ENCODE data around the gene PNPLA4. TPM values are rescaled to one million over a fixed set of nuclear protein-coding genes. Genes with fewer than 3 reads are reported as not detected.

Gene PNPLA4
- total RNA-seq, 1 donor from 2014 or later = 11.4 TPM

- Histone ChIP-seq H3K27ac (no peak overlapping the region), H3K36me3 (peaks cover 8% of the 10 kb centered on the region), H3K9me3 (no peaks in the 10 kb centered on the region), H3K4me3 (no peak overlapping the region), H3K4me1 (no peaks in the 10 kb centered on the region), H3K27me3 (ENCODE audit: low read depth) (no peaks in the 10 kb centered on the region)
- no peak for TF ChIP-seq CTCF (IDR thresholded peaks at IDR 0.05)
- intact Hi-C loops (cut with DNase I) = no loop called here
- ATAC-seq (no peak), DNase-seq (no peak)
Observed at GRCh38 chrX:7921750-7922149, 5.5 kb downstream of the PNPLA4 start.

GRCh38 chrX:7908821-7909220 lies 18.4 kb downstream of the PNPLA4 start:
- DNase-seq (no peak), ATAC-seq (no peak)
- Histone ChIP-seq H3K27me3 (ENCODE audit: low read depth) (no peaks in the 10 kb centered on the region), H3K9me3 (no peaks in the 10 kb centered on the region), H3K27ac (no peak overlapping the region), H3K4me3 (no peak overlapping the region), H3K36me3 (no peaks in the 10 kb centered on the region), H3K4me1 (no peaks in the 10 kb centered on the region)
- no peak for TF ChIP-seq CTCF (IDR thresholded peaks at IDR 0.05)
- intact Hi-C loops (cut with DNase I) = no loop called here

- Histone ChIP-seq H3K4me3 (no peak overlapping the region), H3K9me3 (no peaks in the 10 kb centered on the region), H3K27me3 (ENCODE audit: low read depth) (no peaks in the 10 kb centered on the region), H3K27ac (no peak overlapping the region), H3K4me1 (no peaks in the 10 kb centered on the region), H3K36me3 (peaks cover 17% of the 10 kb centered on the region)
- no peak for DNase-seq
- intact Hi-C loops (cut with DNase I) = no loop called here
- no peak for ATAC-seq
- TF ChIP-seq CTCF (IDR thresholded peaks at IDR 0.05) = no peak
Observed at GRCh38 chrX:7904562-7904961, 22.7 kb downstream of the PNPLA4 start.

- DNase-seq (no peak), ATAC-seq (no peak)
- TF ChIP-seq CTCF (IDR thresholded peaks at IDR 0.05) = no peak
- Histone ChIP-seq H3K4me1 (no peaks in the 10 kb centered on the region), H3K4me3 (no peak overlapping the region), H3K27ac (no peak overlapping the region), H3K36me3 (no peaks in the 10 kb centered on the region), H3K27me3 (ENCODE audit: low read depth) (no peaks in the 10 kb centered on the region), H3K9me3 (no peaks in the 10 kb centered on the region)
- intact Hi-C loops (cut with DNase I) = no loop called here
Observed at GRCh38 chrX:7891928-7892327, 35.3 kb downstream of the PNPLA4 start.

- Histone ChIP-seq H3K36me3 (no peaks in the 10 kb centered on the region), H3K4me1 (no peaks in the 10 kb centered on the region), H3K4me3 (no peak overlapping the region), H3K9me3 (no peaks in the 10 kb centered on the region), H3K27ac (no peak overlapping the region), H3K27me3 (ENCODE audit: low read depth) (no peaks in the 10 kb centered on the region)
- TF ChIP-seq CTCF (IDR thresholded peaks at IDR 0.05) = no peak
- ATAC-seq = no peak
- intact Hi-C loops (cut with DNase I) = no loop called here
- DNase-seq = no peak
Observed at GRCh38 chrX:7889680-7890079, 37.5 kb downstream of the PNPLA4 start.

- no peak for TF ChIP-seq CTCF (IDR thresholded peaks at IDR 0.05)
- Histone ChIP-seq H3K9me3 (no peaks in the 10 kb centered on the region), H3K27me3 (ENCODE audit: low read depth) (no peaks in the 10 kb centered on the region), H3K4me1 (no peaks in the 10 kb centered on the region), H3K4me3 (no peak overlapping the region), H3K36me3 (no peaks in the 10 kb centered on the region), H3K27ac (no peak overlapping the region)
- intact Hi-C loops (cut with DNase I) = no loop called here
- no peak for ATAC-seq
- DNase-seq = no peak
Observed at GRCh38 chrX:7889135-7889534, 38.1 kb downstream of the PNPLA4 start.

All from lower lobe of right lung (tissue), 2 donors.